H1 (cell line): ENCODE data around the gene PRADC1. TPM values are rescaled to one million over a fixed set of nuclear protein-coding genes. Genes with fewer than 3 reads are reported as not detected.

Experiments
- CTCF ChIA-PET: fragments of 300-600 bp; sonication (Branson Sonifier 250); formaldehyde crosslinking; loops from one replicate; lab custom pipeline; 2021; ENCODE audit not compliant: partially characterized antibody; lab: Charles Lee
- POLR2A ChIA-PET: fragments of 300-600 bp; sonication (Branson Sonifier 250); formaldehyde crosslinking; loops from one replicate; lab custom pipeline; 2021; ENCODE audit warnings: inconsistent platforms; ENCODE audit not compliant: partially characterized antibody; lab: Charles Lee
- DNase-seq, 2 experiments: peaks; one replicate each; pipeline versions ENCODE4 v3.0.0 to v3.0.0-alpha.2; 2010 to 2022; ENCODE audit warnings: low spot score in 2 of 2, low read depth in 1 of 2, mixed read lengths in 1 of 2
- FAIRE-seq: peaks from 2 replicates; lab custom pipeline; 2011; peaks lifted over from hg19 to GRCh38; lab: Jason Lieb, UNC
- H2AFZ ChIP-seq: 2 replicates; pipeline ENCODE4 v1.8.1; 2012; ENCODE audit warnings: low read length, inconsistent platforms
- H2AK5ac ChIP-seq: 2 replicates; pipeline ENCODE4 v1.6.1; 2013; ENCODE audit warnings: low read depth, low read length
- H2BK120ac ChIP-seq: replicated peaks from 2 replicates; pipeline ENCODE3; 2013; ENCODE audit warnings: low read depth, low read length, inconsistent platforms
- H2BK12ac ChIP-seq: 2 replicates; pipeline ENCODE4 v1.6.1; 2013; ENCODE audit warnings: low read depth, low read length
- H2BK15ac ChIP-seq: 2 replicates; pipeline ENCODE4 v1.6.1; 2013; ENCODE audit warnings: low read length
- H2BK20ac ChIP-seq: 2 replicates; pipeline ENCODE4 v1.6.1; 2013; ENCODE audit warnings: low read length
- H2BK5ac ChIP-seq: 2 replicates; pipeline ENCODE4 v1.6.1; 2013; ENCODE audit warnings: low read depth, low read length
- H3K14ac ChIP-seq: 2 replicates; pipeline ENCODE4 v1.6.1; 2013; ENCODE audit warnings: inconsistent platforms; ENCODE audit not compliant: insufficient read length
- H3K18ac ChIP-seq: 2 replicates; pipeline ENCODE4 v1.6.1; 2013; ENCODE audit warnings: low read length; ENCODE audit errors: extremely low read depth
- H3K23ac ChIP-seq: 2 replicates; pipeline ENCODE4 v1.6.1; 2013; ENCODE audit warnings: inconsistent platforms; ENCODE audit not compliant: insufficient read length
- H3K23me2 ChIP-seq: 2 replicates; pipeline ENCODE4 v1.6.1; 2013; ENCODE audit warnings: low read depth, low read length
- H3K27ac ChIP-seq: 2 replicates; pipeline ENCODE4 v1.6.1; 2011; ENCODE audit warnings: low read depth, low read length, inconsistent platforms
- H3K27me3 ChIP-seq, 4 experiments: replicated peaks in 1 of 4; 1 replicate in 1 of 4; 2 replicates in 3 of 4; pipeline versions ENCODE4 v1.6.1 to v1.8.1; 2011 to 2013; ENCODE audit warnings: low read length in 3 of 4, mild to moderate bottlenecking in 3 of 4, inconsistent platforms in 2 of 4, mixed read lengths in 2 of 4, moderate library complexity in 1 of 4; ENCODE audit not compliant: control insufficient read depth in 3 of 4, insufficient read depth in 3 of 4; ENCODE audit errors: extremely low read depth in 1 of 4
- H3K36me3 ChIP-seq, 4 experiments: 2 replicates each; pipeline versions ENCODE4 v1.6.1 to v1.8.1; 2011 to 2013; ENCODE audit warnings: mild to moderate bottlenecking in 4 of 4, low read length in 3 of 4, moderate library complexity in 2 of 4, control low read depth in 1 of 4, inconsistent platforms in 1 of 4; ENCODE audit not compliant: insufficient read depth in 4 of 4, control insufficient read depth in 2 of 4
- H3K4ac ChIP-seq: replicated peaks from 2 replicates; pipeline ENCODE3; 2013; ENCODE audit warnings: low read length, low read depth, mixed read lengths, inconsistent platforms; ENCODE audit not compliant: insufficient read length
- H3K4me1 ChIP-seq, 4 experiments: replicated peaks in 1 of 4; 1 replicate in 1 of 4; 2 replicates in 3 of 4; pipeline versions ENCODE4 v1.6.1 to v1.8.1; 2011 to 2013; ENCODE audit warnings: low read length in 3 of 4, inconsistent platforms in 2 of 4, mixed read lengths in 1 of 4; ENCODE audit not compliant: insufficient read depth in 4 of 4, control insufficient read depth in 3 of 4
- H3K4me2 ChIP-seq, 2 experiments: 2 replicates each; pipeline versions ENCODE4 v1.6.1 to v1.8.1; 2011 to 2013; ENCODE audit warnings: low read depth in 2 of 2, low read length in 2 of 2, control low read depth in 1 of 2, inconsistent platforms in 1 of 2, mild to moderate bottlenecking in 1 of 2; ENCODE audit not compliant: insufficient read depth in 1 of 2
- H3K4me3 ChIP-seq, 4 experiments: fragments of 200-600, 300-600 bp in 1 of 4; sonication (generic), shearing (Covaris generic), sonication (Bioruptor Twin) in 1 of 4; 2 replicates each; pipeline versions ENCODE4 v1.5.1 to v1.8.1; 2011 to 2016; ENCODE audit warnings: low read length in 4 of 4, low read depth in 3 of 4, control low read depth in 2 of 4, inconsistent platforms in 2 of 4, mild to moderate bottlenecking in 2 of 4, mixed read lengths in 1 of 4, moderate library complexity in 1 of 4; ENCODE audit not compliant: insufficient read depth in 2 of 4; ENCODE audit errors: extremely low read depth in 1 of 4
- H3K56ac ChIP-seq: replicated peaks from 2 replicates; pipeline ENCODE3; 2013; ENCODE audit warnings: low read depth, mild to moderate bottlenecking, mixed read lengths, low read length, inconsistent platforms; ENCODE audit not compliant: insufficient read length
- H3K79me1 ChIP-seq: 2 replicates; pipeline ENCODE4 v1.6.1; 2013; ENCODE audit warnings: low read depth, low read length, control low read depth
- H3K79me2 ChIP-seq, 2 experiments: 2 replicates each; pipeline versions ENCODE4 v1.6.1 to v1.8.1; 2012 to 2013; ENCODE audit warnings: low read length in 2 of 2, mild to moderate bottlenecking in 2 of 2, inconsistent platforms in 1 of 2; ENCODE audit not compliant: insufficient read depth in 2 of 2, control insufficient read depth in 1 of 2
- H3K9ac ChIP-seq, 4 experiments: replicated peaks in 1 of 4; 1 replicate in 1 of 4; 2 replicates in 3 of 4; pipeline versions ENCODE4 v1.6.1 to v1.8.1; 2011 to 2013; ENCODE audit warnings: low read depth in 3 of 4, low read length in 3 of 4, control low read depth in 2 of 4, mild to moderate bottlenecking in 2 of 4, moderate library complexity in 2 of 4, inconsistent platforms in 1 of 4; ENCODE audit errors: extremely low read depth in 1 of 4
- H3K9me3 ChIP-seq, 2 experiments: 2 replicates each; pipeline versions ENCODE4 v1.6.1 to v1.8.1; 2012 to 2013; ENCODE audit warnings: mild to moderate bottlenecking in 2 of 2, moderate library complexity in 2 of 2, control low read depth in 1 of 2, inconsistent platforms in 1 of 2, low read depth in 1 of 2, low read length in 1 of 2, mixed read lengths in 1 of 2; ENCODE audit not compliant: insufficient read depth in 2 of 2
- H4K20me1 ChIP-seq, 2 experiments: replicated peaks in 1 of 2; 2 replicates each; pipeline versions ENCODE3 to v1.8.1; 2011 to 2013; ENCODE audit warnings: inconsistent platforms in 2 of 2, low read length in 2 of 2, mild to moderate bottlenecking in 1 of 2; ENCODE audit not compliant: insufficient read depth in 2 of 2, control insufficient read depth in 1 of 2
- H4K5ac ChIP-seq: 2 replicates; pipeline ENCODE4 v1.6.1; 2013; ENCODE audit warnings: low read length, low read depth, mixed read lengths, inconsistent platforms; ENCODE audit not compliant: insufficient read length
- H4K8ac ChIP-seq: 2 replicates; pipeline ENCODE4 v1.8.0; 2013; ENCODE audit warnings: mild to moderate bottlenecking, moderate library complexity, low read length, inconsistent platforms; ENCODE audit not compliant: insufficient read depth; ENCODE audit errors: extremely low read depth
- H4K91ac ChIP-seq: replicated peaks from 2 replicates; pipeline ENCODE3; 2013; ENCODE audit warnings: low read length, mixed read lengths, inconsistent platforms; ENCODE audit not compliant: insufficient read length
- POLR2A ChIP-seq, 2 experiments: IDR thresholded peaks; 1 replicate in 1 of 2; 2 replicates in 1 of 2; pipeline ENCODE4 v1.6.1; 2011; ENCODE audit warnings: low read depth in 2 of 2, low read length in 2 of 2, mild to moderate bottlenecking in 2 of 2; ENCODE audit errors: control extremely low read depth in 1 of 2
- SP1 ChIP-seq: IDR thresholded peaks from 2 replicates; pipeline ENCODE4 v1.6.1; 2011; ENCODE audit warnings: low read depth, low read length
- SP4 ChIP-seq: IDR thresholded peaks from 2 replicates; pipeline ENCODE4 v1.6.1; 2012; ENCODE audit warnings: low read length, inconsistent platforms
- WGBS, 2 experiments: shearing (Covaris generic) in 1 of 2; methylation state at CpG; one replicate each; pipeline versions ENCODE4 v1.1.6 to v1.1.7; 2013 to 2015; ENCODE audit warnings: low lambda C conversion rate in 2 of 2, mixed read lengths in 2 of 2, inconsistent platforms in 1 of 2, low coverage in 1 of 2, missing lambda C conversion rate in 1 of 2; ENCODE audit not compliant: insufficient replicate concordance in 2 of 2, insufficient coverage in 1 of 2, insufficient read length in 1 of 2; ENCODE audit errors: extremely low coverage in 1 of 2, missing lambda C conversion rate in 1 of 2; 5-methylcytosine and 5-hydroxymethylcytosine counted together
- polyA plus RNA-seq, 7 experiments: library from polyadenylated mRNA; depleted of rRNA in 3 of 7; stranded (reverse) in 5 of 7; unstranded in 2 of 7; fragments of >200 nt in 5 of 7; fragments of 200-250 nt in 2 of 7; gene quantifications; 1 replicate in 5 of 7; 2 replicates in 1 of 7; 4 replicates in 1 of 7; pipeline versions ENCODE4 v1.2.1 to v1.2.3, GENCODE V29; 2011 to 2013; ENCODE audit warnings: missing spikeins in 2 of 7, mixed read lengths in 2 of 7
- total RNA-seq: library from RNA; stranded (reverse); fragmentation: NEBNext Ultra II Directional; extraction: Animal tissue kit (Norgen Biotek cat#: 25700); gene quantifications from 2 replicates; pipeline ENCODE4 v1.2.1, GENCODE V29; 2021

Gene PRADC1
- total and polyA plus RNA-seq, 2 of the 8 experiments (the other 6 are each of a cell fraction or from before 2014, with no cell fraction given) = 8.9 to 13.1 TPM

- DNase-seq = peak in 1 of 2 experiments; percentile 54
- 80% methylated on average over 4 of the region's 4 CpGs; no CpG with 5 or more reads in 1 of the 2 experiments for WGBS, 2 experiments
- Histone ChIP-seq H3K4me3 (no peak overlapping the region), H2BK20ac (no peak overlapping the region), H3K79me2 (no peaks in the 10 kb centered on the region), H4K20me1 (peaks cover 15 to 20% of the 10 kb centered on the region in 2 experiments), H3K4ac (no peak overlapping the region), H3K14ac (no peak overlapping the region), H2BK120ac (no peak overlapping the region), H2BK15ac (no peak overlapping the region), H3K56ac (no peak overlapping the region), H3K4me2 (no peak overlapping the region), H3K9ac (peak overlapping the region in 1 of 4 experiments; percentile 40; a peak in 1 of 7 replicates), H2AK5ac (no peak overlapping the region), H3K9me3 (no peaks in the 10 kb centered on the region), H3K23ac (no peak overlapping the region), H3K23me2 (no peaks in the 10 kb centered on the region), H3K27ac (no peak overlapping the region), H4K5ac (no peak overlapping the region), H2BK5ac (no peak overlapping the region), H3K4me1 (peaks cover 0 to 7% (median 1%) of the 10 kb centered on the region in 4 experiments; a peak in 2 of 7 replicates), H3K18ac (no peak overlapping the region), H2BK12ac (no peak overlapping the region), H2AFZ (no peak overlapping the region), H3K27me3 (no peaks in the 10 kb centered on the region), H4K91ac (no peak overlapping the region), H3K36me3 (peaks cover 23 to 55% (median 34%) of the 10 kb centered on the region in 4 experiments; a peak in 7 of 8 replicates), H3K79me1 (no peaks in the 10 kb centered on the region), H4K8ac (no peak overlapping the region)
- ChIA-PET POLR2A (interaction anchor here (0.9 to 6.5 kb wide), 8 partner anchors 11 to 35 kb away, joined by 3 to 105 read pairs (median 8); partner anchors contain the start of genes CCT7 and PRADC1), CTCF (interaction anchor here (1.7 to 7.0 kb wide), 5 partner anchors 10 to 78 kb away, joined by 3 to 51 read pairs (median 7); partner anchors contain the start of genes CCT7, NOTO and PRADC1)
- no peak for FAIRE-seq
- TF ChIP-seq POLR2A (IDR thresholded peaks at IDR 0.05; ENCODE audit: control extremely low read depth in 1 of 2, low read depth in 2 of 2, low read length in 2 of 2) (peak; percentile 24 to 53; a peak in 2 of 3 replicates), SP1 (no peak), SP4 (no peak)
Observed at GRCh38 chr2:73255007-73255644, 22.1 kb upstream of the PRADC1 start.
